HUES48 (cell line): ENCODE data around the gene BABAM2.

Experiments
- H3K27ac ChIP-seq: one replicate; pipeline ENCODE4 v1.7.0; 2013; ENCODE audit warnings: low read depth, low read length, inconsistent platforms
- H3K27me3 ChIP-seq: 2 replicates; pipeline ENCODE4 v1.6.1; 2013; ENCODE audit warnings: mild to moderate bottlenecking, low read length; ENCODE audit not compliant: control insufficient read depth, insufficient read depth
- H3K36me3 ChIP-seq: 2 replicates; pipeline ENCODE4 v1.6.1; 2013; ENCODE audit warnings: low read length; ENCODE audit not compliant: control insufficient read depth, insufficient read depth
- H3K4me1 ChIP-seq: 2 replicates; pipeline ENCODE4 v1.6.1; 2013; ENCODE audit warnings: mild to moderate bottlenecking, low read length; ENCODE audit not compliant: control insufficient read depth, insufficient read depth
- H3K4me3 ChIP-seq: 2 replicates; pipeline ENCODE4 v1.5.1; 2013; ENCODE audit warnings: mild to moderate bottlenecking, low read depth, low read length
- H3K9ac ChIP-seq: 2 replicates; pipeline ENCODE4 v1.6.1; 2013; ENCODE audit warnings: mild to moderate bottlenecking, low read depth, low read length, moderate library complexity
- H3K9me3 ChIP-seq: 2 replicates; pipeline ENCODE4 v1.6.1; 2013; ENCODE audit warnings: low read length; ENCODE audit not compliant: control insufficient read depth, insufficient read depth

Gene BABAM2

GRCh38 chr2:28174211-28174610 is 283.7 kb downstream of the BABAM2 start:
- Histone ChIP-seq H3K4me3 (no peak overlapping the region), H3K9me3 (no peaks in the 10 kb centered on the region), H3K27ac (no peak overlapping the region), H3K27me3 (no peaks in the 10 kb centered on the region), H3K36me3 (no peaks in the 10 kb centered on the region), H3K9ac (no peak overlapping the region), H3K4me1 (no peaks in the 10 kb centered on the region)

GRCh38 chr2:28175028-28175427 is 284.5 kb downstream of the BABAM2 start:
- no peaks in the 10 kb centered on the region for H3K4me1 ChIP-seq
- H3K9ac ChIP-seq, result no peak overlapping the region
- H3K9me3 ChIP-seq, result no peaks in the 10 kb centered on the region
- no peak overlapping the region for H3K4me3 ChIP-seq
- H3K27ac ChIP-seq, result no peak overlapping the region
- no peaks in the 10 kb centered on the region for H3K27me3 ChIP-seq
- no peaks in the 10 kb centered on the region for H3K36me3 ChIP-seq

- no peak overlapping the region for H3K27ac ChIP-seq
- H3K4me1 ChIP-seq, result no peaks in the 10 kb centered on the region
- no peaks in the 10 kb centered on the region for H3K27me3 ChIP-seq
- no peaks in the 10 kb centered on the region for H3K36me3 ChIP-seq
- H3K4me3 ChIP-seq, result no peak overlapping the region
- no peak overlapping the region for H3K9ac ChIP-seq
- H3K9me3 ChIP-seq, result no peaks in the 10 kb centered on the region
Measured at GRCh38 chr2:28178946-28179345, 288.4 kb downstream of the BABAM2 start.

DNA sequence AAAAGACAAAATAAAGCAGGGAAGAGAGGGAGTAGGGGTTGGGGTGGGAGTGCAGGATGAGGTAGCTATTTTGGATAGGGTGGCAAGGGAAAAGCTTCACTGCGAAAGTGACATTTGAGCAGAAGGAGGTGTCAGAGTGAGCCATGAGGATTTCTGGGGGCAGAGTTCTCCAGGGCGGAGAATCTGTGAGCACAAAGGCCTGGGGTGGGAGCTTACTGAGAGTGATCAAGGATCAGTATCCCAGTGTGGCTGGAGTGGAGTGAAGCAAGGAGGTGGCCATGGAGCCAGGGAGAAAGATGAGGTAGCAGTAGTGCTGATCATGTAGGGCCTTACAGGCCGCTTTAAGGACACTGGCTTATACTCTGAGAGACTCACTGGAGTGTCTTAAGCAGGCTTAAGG is 291.3 kb downstream of the BABAM2 start:
- Histone ChIP-seq H3K36me3 (no peaks in the 10 kb centered on the region), H3K4me3 (no peak overlapping the region), H3K9ac (no peak overlapping the region), H3K27ac (no peak overlapping the region), H3K9me3 (no peaks in the 10 kb centered on the region), H3K27me3 (no peaks in the 10 kb centered on the region), H3K4me1 (no peaks in the 10 kb centered on the region)

- no peaks in the 10 kb centered on the region for H3K9me3 ChIP-seq
- no peaks in the 10 kb centered on the region for H3K4me1 ChIP-seq
- H3K9ac ChIP-seq, result no peak overlapping the region
- H3K27ac ChIP-seq, result no peak overlapping the region
- no peak overlapping the region for H3K4me3 ChIP-seq
- H3K36me3 ChIP-seq, result no peaks in the 10 kb centered on the region
- H3K27me3 ChIP-seq, result no peaks in the 10 kb centered on the region
Measured at GRCh38 chr2:28182348-28182747, 291.8 kb downstream of the BABAM2 start.

DNA sequence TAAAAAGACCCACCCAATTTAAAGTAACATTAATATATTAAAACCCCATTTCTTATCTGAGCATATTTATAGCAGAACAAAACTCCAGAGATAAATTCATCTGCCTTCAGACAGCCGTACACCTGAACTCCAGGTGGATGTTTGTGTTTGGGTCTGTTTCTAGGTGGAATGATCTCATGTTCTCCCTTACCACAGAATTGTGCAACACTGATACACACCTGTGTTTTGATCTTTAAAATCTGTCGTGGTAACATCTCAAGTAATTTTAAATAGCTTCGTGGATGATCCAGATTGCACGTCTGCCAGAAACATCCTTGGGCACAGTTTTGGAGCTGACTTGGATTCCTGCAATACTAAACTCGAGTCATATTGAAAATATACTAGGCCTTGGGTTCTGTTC is 294.6 kb downstream of the BABAM2 start:
- Histone ChIP-seq H3K4me3 (no peak overlapping the region), H3K4me1 (no peaks in the 10 kb centered on the region), H3K9ac (no peak overlapping the region), H3K27me3 (no peaks in the 10 kb centered on the region), H3K9me3 (no peaks in the 10 kb centered on the region), H3K36me3 (no peaks in the 10 kb centered on the region), H3K27ac (no peak overlapping the region)

DNA sequence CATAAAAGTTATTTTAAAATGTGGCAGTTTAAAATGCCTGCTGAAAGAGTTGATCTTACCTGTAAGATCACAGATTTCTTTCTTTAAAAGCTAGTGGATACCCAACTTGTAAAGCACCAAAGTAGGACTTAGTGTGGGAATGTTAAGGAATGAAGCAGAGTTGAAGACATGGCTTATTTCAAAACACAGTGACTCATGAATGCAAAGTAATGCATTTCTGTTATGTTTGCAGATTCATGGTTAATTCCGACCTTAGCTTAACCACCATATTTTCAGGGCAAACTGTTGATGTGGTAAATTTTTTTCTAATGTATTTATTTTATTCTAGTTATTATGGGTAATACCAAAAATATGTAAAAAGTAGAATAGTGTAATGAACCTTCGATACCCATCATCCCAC is 295.4 kb downstream of the BABAM2 start:
- no peak overlapping the region for H3K4me3 ChIP-seq
- no peak overlapping the region for H3K27ac ChIP-seq
- no peak overlapping the region for H3K9ac ChIP-seq
- no peaks in the 10 kb centered on the region for H3K4me1 ChIP-seq
- H3K9me3 ChIP-seq, result no peaks in the 10 kb centered on the region
- H3K36me3 ChIP-seq, result no peaks in the 10 kb centered on the region
- no peaks in the 10 kb centered on the region for H3K27me3 ChIP-seq

- no peaks in the 10 kb centered on the region for H3K9me3 ChIP-seq
Measured at GRCh38 chr2:28187186-28187585, 296.7 kb downstream of the BABAM2 start.

GRCh38 chr2:28188436-28188835 is 297.9 kb downstream of the BABAM2 start:
- no peaks in the 10 kb centered on the region for H3K9me3 ChIP-seq
- no peak overlapping the region for H3K27ac ChIP-seq
- no peak overlapping the region for H3K4me3 ChIP-seq
- H3K27me3 ChIP-seq, result no peaks in the 10 kb centered on the region
- no peaks in the 10 kb centered on the region for H3K36me3 ChIP-seq
- H3K9ac ChIP-seq, result no peak overlapping the region
- H3K4me1 ChIP-seq, result no peaks in the 10 kb centered on the region

More at GRCh38 chr2:28187186-28187585, 296.7 kb downstream of the BABAM2 start:
- H3K9ac ChIP-seq, result no peak overlapping the region
- H3K27me3 ChIP-seq, result no peaks in the 10 kb centered on the region
- no peaks in the 10 kb centered on the region for H3K4me1 ChIP-seq
- no peaks in the 10 kb centered on the region for H3K36me3 ChIP-seq
- no peak overlapping the region for H3K27ac ChIP-seq
- H3K4me3 ChIP-seq, result no peak overlapping the region

DNA sequence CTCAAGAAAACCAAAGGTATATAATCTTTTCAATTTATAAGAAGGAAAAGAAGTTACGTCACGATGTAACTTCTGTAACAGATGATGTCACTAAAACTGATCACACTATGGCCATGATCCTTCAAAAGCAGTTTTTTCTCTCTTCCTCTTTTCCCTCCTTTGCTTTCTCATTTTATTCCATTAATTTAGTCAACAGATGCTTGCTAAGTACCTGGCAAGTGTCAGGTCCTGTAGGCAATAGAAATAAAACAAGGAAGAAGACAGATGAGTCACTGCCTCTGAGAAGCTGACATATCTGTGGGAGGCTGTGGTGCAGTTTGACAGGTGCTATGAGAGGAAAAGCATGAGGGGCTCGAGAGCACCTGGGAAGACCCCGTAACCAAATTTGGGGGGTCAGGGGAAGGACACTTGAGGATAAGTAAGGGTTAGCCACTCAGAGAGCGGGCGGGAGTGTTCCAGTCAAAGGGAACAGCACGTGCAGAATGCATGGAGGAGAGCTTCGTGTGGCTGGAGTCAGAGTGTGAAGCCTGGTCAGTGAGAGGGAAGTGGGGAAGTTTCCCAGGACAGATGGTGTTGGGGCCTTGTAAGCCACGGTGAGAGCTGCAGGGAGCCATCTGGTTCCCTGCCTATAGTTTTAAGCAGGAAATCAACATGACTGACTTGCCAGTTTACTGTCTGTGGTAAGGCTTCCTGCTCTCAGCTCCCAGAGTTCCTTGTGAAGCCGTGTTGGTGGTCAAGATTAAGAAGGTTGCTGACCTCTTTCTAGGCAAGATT is 303.3 kb downstream of the BABAM2 start:
- no peak overlapping the region for H3K4me3 ChIP-seq
- H3K4me1 ChIP-seq, result no peaks in the 10 kb centered on the region
- H3K27ac ChIP-seq, result no peak overlapping the region
- no peaks in the 10 kb centered on the region for H3K9me3 ChIP-seq
- H3K36me3 ChIP-seq, result no peaks in the 10 kb centered on the region
- no peak overlapping the region for H3K9ac ChIP-seq
- H3K27me3 ChIP-seq, result no peaks in the 10 kb centered on the region

DNA sequence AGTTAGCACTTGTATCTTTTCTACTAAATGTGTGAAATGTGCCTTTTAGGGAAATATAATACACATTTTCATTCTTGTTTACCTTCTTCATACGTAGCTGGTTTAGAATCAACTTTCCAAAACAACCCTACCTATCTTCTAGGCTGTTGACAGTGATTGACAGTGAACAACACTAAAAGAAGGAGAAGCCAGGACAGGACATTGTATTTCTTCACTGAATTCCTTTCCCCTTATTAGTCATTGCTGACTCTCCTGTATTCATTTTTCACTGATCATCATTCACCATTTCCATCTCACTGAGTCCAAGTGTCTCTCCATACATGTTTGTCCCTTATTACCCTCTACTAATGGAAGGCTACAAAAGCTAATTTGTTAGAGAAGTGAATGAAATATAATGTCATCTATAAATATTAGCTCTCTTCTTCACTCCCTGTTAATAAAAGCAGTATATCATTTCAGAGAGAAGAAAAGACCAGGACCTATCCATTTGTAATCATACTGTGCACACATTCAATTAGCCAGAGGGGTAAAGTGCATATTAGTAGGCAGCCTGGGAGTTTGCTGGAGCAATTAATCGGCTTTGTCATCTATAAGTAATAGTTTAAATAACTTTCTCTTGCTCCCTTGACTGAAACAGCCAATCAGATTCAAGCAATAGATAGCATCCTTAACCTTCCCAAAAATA is 309.6 kb downstream of the BABAM2 start:
- Histone ChIP-seq H3K9me3 (no peaks in the 10 kb centered on the region), H3K36me3 (no peaks in the 10 kb centered on the region), H3K9ac (no peak overlapping the region), H3K27ac (no peak overlapping the region), H3K27me3 (no peaks in the 10 kb centered on the region), H3K4me3 (no peak overlapping the region), H3K4me1 (peaks cover 9% of the 10 kb centered on the region)
